ENCODE data around the gene ANXA6. TPM values are rescaled to one million over a fixed set of nuclear protein-coding genes. Genes with fewer than 3 reads are reported as not detected.
A peak's percentile ranks its signal among the peaks of the same experiment; 100 is the strongest.

The ANXA6 gene
- total and polyA plus RNA-seq, 9 of the 15 experiments (the other 6 are each of a cell fraction or from before 2014, with no cell fraction given) = 0.70 to 13.2 (median 8.3) TPM

GRCh38 chr5:151101746-151102145 lies 55.8 kb downstream of the ANXA6 start (continued):
- no peak for TF ChIP-seq ZNF609 (CRISPR knock-in tag; IDR thresholded peaks at IDR 0.05; ENCODE audit: borderline replicate concordance)

- Histone ChIP-seq H3K9me3 (replicated peaks; ENCODE audit: control insufficient read depth, insufficient read depth, low read depth, low read length) (no peaks in the 10 kb centered on the region), H3K9me1 (ENCODE audit: control insufficient read depth, insufficient read depth, low read length) (no peaks in the 10 kb centered on the region), H3K36me3 (ENCODE audit: control insufficient read depth, insufficient read depth, low read length) (no peaks in the 10 kb centered on the region), H3K9ac (ENCODE audit: insufficient read depth in 1 of 2, low read depth in 2 of 2, low read length in 2 of 2) (peak overlapping the region; percentile 24 to 61; a peak in 3 of 4 replicates), H3K4me1 (replicated peaks in 1 of 2; ENCODE audit: control insufficient read depth in 2 of 2, insufficient read depth in 2 of 2, low read length in 2 of 2) (peaks cover 34 to 51% of the 10 kb centered on the region in 2 experiments), H3K79me2 (ENCODE audit: control insufficient read depth, insufficient read depth, low read length) (no peaks in the 10 kb centered on the region), H4K20me1 (replicated peaks; ENCODE audit: control insufficient read depth, insufficient read depth, low read length) (no peaks in the 10 kb centered on the region), H3K27me3 (ENCODE audit: control insufficient read depth in 2 of 2, insufficient read depth in 2 of 2, low read length in 2 of 2) (no peaks in the 10 kb centered on the region), H2AFZ (ENCODE audit: low read depth, low read length) (peak overlapping the region; percentile 67), H3K4me3 (no peak overlapping the region), H3K4me2 (ENCODE audit: insufficient read depth, low read length) (peak overlapping the region; percentile 68), H3K27ac (ENCODE audit: extremely low read depth, low read depth, low read length) (peak overlapping the region; percentile 68; the same call in 2 of the 3 replicates)
- peak; percentile 50 for ATAC-seq
- CTCF ChIA-PET (ENCODE audit: low intra/inter-chr PET ratio) = no interaction called here
- WGBS (ENCODE audit: insufficient coverage, low coverage, missing lambda C conversion rate) = 2% methylated on average over 9 of the region's 9 CpGs
- BruUV-seq (replicated peaks) = no TSS peak
- DNase-seq (ENCODE audit: extremely low read depth in 1 of 4, low spot score in 3 of 4) = peak; percentile 66 to 78 (median 74)
- FAIRE-seq = no peak
- in situ Hi-C loops (cut with MboI) = no loop called here
- POLR2A ChIA-PET = interaction anchor here (1.1 to 1.8 kb wide), 2 partner anchors 11 to 15 kb away, joined by 5 to 7 read pairs; no protein-coding TSS in a partner anchor
- intact Hi-C loops (cut with micrococcal nuclease) = no loop called here
- TF ChIP-seq CREM (IDR thresholded peaks at IDR 0.05; ENCODE audit: low read depth) (no peak), REST (IDR thresholded peaks at IDR 0.05; ENCODE audit: borderline replicate concordance) (no peak), REST (CRISPR knock-in tag; IDR thresholded peaks at IDR 0.05; ENCODE audit: low read depth) (no peak)
Observed at GRCh38 chr5:151101151-151101550, 56.4 kb downstream of the ANXA6 start.
